OCI-LY3 (cell line): Measurements from ENCODE around the gene RASL11A.
"Not testable (repeated sequence)": the region's sequence is repeated elsewhere in the genome, so short reads cannot be mapped to it uniquely, and the experiment has no call there.

Source experiments
- H2AFZ ChIP-seq: fragments of 200-600, 300-600 bp; shearing (Covaris generic); 2 replicates; pipeline ENCODE4 v1.6.0; 2014; ENCODE audit warnings: antibody characterized with exemption, low read depth, low read length
- H3K27ac ChIP-seq: fragments of 200-600, 300-600 bp; sonication (generic); 2 replicates; pipeline ENCODE4 v1.5.1; 2014; ENCODE audit warnings: mild to moderate bottlenecking, low read length, moderate library complexity, mixed read lengths
- H3K27me3 ChIP-seq: fragments of 200-600, 300-600 bp; sonication (generic); 2 replicates; pipeline ENCODE4 v1.6.1; 2014; ENCODE audit warnings: low read depth, low read length, mixed read lengths
- H3K36me3 ChIP-seq: fragments of 200-600, 300-600 bp; sonication (generic); replicated peaks from 2 replicates; pipeline ENCODE3; 2014; ENCODE audit warnings: low read depth, low read length, mixed read lengths
- H3K4me1 ChIP-seq: fragments of 300-600, 200-600 bp; sonication (generic); 2 replicates; pipeline ENCODE4 v1.6.1; 2014; ENCODE audit warnings: low read length, mixed read lengths
- H3K4me2 ChIP-seq: fragments of 200-600, 300-600 bp; sonication (generic); 2 replicates; pipeline ENCODE4 v1.6.1; 2014; ENCODE audit warnings: low read length, mixed read lengths
- H3K4me3 ChIP-seq: fragments of 300-600, 200-600 bp; sonication (generic); 2 replicates; pipeline ENCODE4 v1.5.1; 2014; ENCODE audit warnings: antibody characterized with exemption, mild to moderate bottlenecking, low read length, moderate library complexity
- H3K79me2 ChIP-seq: fragments of 300-600, 200-600 bp; shearing (Covaris generic); 2 replicates; pipeline ENCODE4 v1.6.1; 2014; ENCODE audit warnings: mild to moderate bottlenecking, low read length, mixed read lengths
- H3K9ac ChIP-seq: fragments of 300-600, 200-600 bp; shearing (Covaris generic); 2 replicates; pipeline ENCODE4 v1.6.0; 2014; ENCODE audit warnings: mild to moderate bottlenecking, low read length, moderate library complexity
- H3K9me3 ChIP-seq: fragments of 200-600, 300-600 bp; shearing (Covaris generic); 2 replicates; pipeline ENCODE4 v1.6.1; 2014; ENCODE audit warnings: low read length, mixed read lengths; ENCODE audit not compliant: insufficient read depth
- H4K20me1 ChIP-seq: fragments of 200-600, 300-600 bp; sonication (generic); 2 replicates; pipeline ENCODE4 v1.6.1; 2016; ENCODE audit warnings: low read length, mixed read lengths; ENCODE audit not compliant: insufficient read depth
- EZH2phosphoT487 ChIP-seq: fragments of 200-600 bp; shearing (Covaris generic); IDR thresholded peaks from 2 replicates; pipeline ENCODE4 v1.6.1; 2018; ENCODE audit warnings: antibody characterized with exemption, mixed run types, low read depth
- TF ChIP-seq, protein P1 (sequence below): fragments of 200-600, 300-600 bp; sonication (generic); IDR thresholded peaks from 2 replicates; pipeline ENCODE4 v1.5.1; 2014; ENCODE audit warnings: antibody characterized with exemption, low read length, low read depth

The RASL11A gene

GRCh38 chr13:27296496-27296895 lies 25.9 kb downstream of the RASL11A start:
- Histone ChIP-seq H3K27me3 (peaks cover 50% of the 10 kb centered on the region), H2AFZ (no peak overlapping the region)

GRCh38 chr13:27298849-27299248 lies 28.2 kb downstream of the RASL11A start:
- Histone ChIP-seq H3K36me3 (no peaks in the 10 kb centered on the region), H3K4me3 (no peak overlapping the region), H2AFZ (no peak overlapping the region), H3K4me1 (no peaks in the 10 kb centered on the region), H4K20me1 (no peaks in the 10 kb centered on the region), H3K9me3 (no peaks in the 10 kb centered on the region), H3K79me2 (no peaks in the 10 kb centered on the region), H3K27me3 (peaks cover 42% of the 10 kb centered on the region), H3K4me2 (no peak overlapping the region), H3K9ac (no peak overlapping the region), H3K27ac (no peak overlapping the region)
- TF ChIP-seq, protein P1, sequence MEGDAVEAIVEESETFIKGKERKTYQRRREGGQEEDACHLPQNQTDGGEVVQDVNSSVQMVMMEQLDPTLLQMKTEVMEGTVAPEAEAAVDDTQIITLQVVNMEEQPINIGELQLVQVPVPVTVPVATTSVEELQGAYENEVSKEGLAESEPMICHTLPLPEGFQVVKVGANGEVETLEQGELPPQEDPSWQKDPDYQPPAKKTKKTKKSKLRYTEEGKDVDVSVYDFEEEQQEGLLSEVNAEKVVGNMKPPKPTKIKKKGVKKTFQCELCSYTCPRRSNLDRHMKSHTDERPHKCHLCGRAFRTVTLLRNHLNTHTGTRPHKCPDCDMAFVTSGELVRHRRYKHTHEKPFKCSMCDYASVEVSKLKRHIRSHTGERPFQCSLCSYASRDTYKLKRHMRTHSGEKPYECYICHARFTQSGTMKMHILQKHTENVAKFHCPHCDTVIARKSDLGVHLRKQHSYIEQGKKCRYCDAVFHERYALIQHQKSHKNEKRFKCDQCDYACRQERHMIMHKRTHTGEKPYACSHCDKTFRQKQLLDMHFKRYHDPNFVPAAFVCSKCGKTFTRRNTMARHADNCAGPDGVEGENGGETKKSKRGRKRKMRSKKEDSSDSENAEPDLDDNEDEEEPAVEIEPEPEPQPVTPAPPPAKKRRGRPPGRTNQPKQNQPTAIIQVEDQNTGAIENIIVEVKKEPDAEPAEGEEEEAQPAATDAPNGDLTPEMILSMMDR = no peak
- no peak for TF ChIP-seq EZH2phosphoT487

More at GRCh38 chr13:27296496-27296895, 25.9 kb downstream of the RASL11A start:
- no peaks in the 10 kb centered on the region for H3K36me3 ChIP-seq
- no peaks in the 10 kb centered on the region for H3K79me2 ChIP-seq
- no peak overlapping the region for H3K27ac ChIP-seq
- TF ChIP-seq, protein P1 = no peak
- no peak for TF ChIP-seq EZH2phosphoT487
- H3K9me3 ChIP-seq = no peaks in the 10 kb centered on the region
- H3K9ac ChIP-seq = no peak overlapping the region
- no peaks in the 10 kb centered on the region for H4K20me1 ChIP-seq
- H3K4me1 ChIP-seq = no peaks in the 10 kb centered on the region
- H3K4me3 ChIP-seq = no peak overlapping the region
- no peak overlapping the region for H3K4me2 ChIP-seq

GRCh38 chr13:27300406-27300805 lies 29.8 kb downstream of the RASL11A start:
- H3K4me2 ChIP-seq, H2AFZ ChIP-seq, H3K27ac ChIP-seq, H3K4me3 ChIP-seq, H4K20me1 ChIP-seq, H3K4me1 ChIP-seq, H3K9me3 ChIP-seq, H3K36me3 ChIP-seq, H3K79me2 ChIP-seq, H3K9ac ChIP-seq: not testable (repeated sequence)
- H3K27me3 ChIP-seq = peaks cover 26% of the 10 kb centered on the region; the same call in 1 of the 2 replicates

DNA sequence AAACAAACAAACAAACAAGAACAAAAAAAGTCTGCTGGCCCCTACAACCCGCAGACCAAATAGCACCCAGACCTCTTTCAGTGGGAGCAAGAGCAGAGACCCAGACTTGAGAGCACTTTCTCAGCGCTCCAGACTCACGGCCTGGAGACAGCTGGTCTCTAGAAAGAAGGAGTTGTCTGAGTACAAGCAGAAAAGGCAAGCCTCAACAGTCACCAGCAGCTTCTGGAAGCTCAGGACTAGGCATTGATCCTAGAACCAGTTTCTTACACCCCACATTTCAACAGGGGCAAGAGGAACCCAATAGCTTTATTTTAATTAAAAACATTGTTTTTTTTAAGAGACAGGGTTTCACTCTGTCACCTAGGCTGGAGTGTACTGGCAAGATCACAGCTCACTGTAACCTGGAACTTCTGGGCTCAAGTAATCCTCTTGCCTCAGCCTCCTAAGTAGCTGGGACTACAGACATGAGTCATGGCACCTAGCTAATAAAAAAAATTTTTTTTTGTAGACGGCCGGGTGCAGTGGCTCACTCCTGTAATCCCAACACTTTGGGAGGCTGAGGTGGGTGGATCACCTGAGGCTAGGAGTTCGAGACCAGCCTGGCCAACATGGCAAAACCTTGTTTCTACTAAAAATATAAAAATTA lies 30.4 kb downstream of the RASL11A start:
- Histone ChIP-seq H3K9ac (no peak overlapping the region), H4K20me1 (no peaks in the 10 kb centered on the region), H3K27ac (no peak overlapping the region), H2AFZ (no peak overlapping the region), H3K4me1 (no peaks in the 10 kb centered on the region), H3K79me2 (no peaks in the 10 kb centered on the region), H3K9me3 (no peaks in the 10 kb centered on the region), H3K4me2 (no peak overlapping the region), H3K36me3 (no peaks in the 10 kb centered on the region), H3K4me3 (no peak overlapping the region), H3K27me3 (peaks cover 20% of the 10 kb centered on the region; the same call in 1 of the 2 replicates)
- TF ChIP-seq, protein P1 = no peak
- TF ChIP-seq EZH2phosphoT487 = no peak
